ENCODE data around the gene GAMT.

Gene GAMT

DNA sequence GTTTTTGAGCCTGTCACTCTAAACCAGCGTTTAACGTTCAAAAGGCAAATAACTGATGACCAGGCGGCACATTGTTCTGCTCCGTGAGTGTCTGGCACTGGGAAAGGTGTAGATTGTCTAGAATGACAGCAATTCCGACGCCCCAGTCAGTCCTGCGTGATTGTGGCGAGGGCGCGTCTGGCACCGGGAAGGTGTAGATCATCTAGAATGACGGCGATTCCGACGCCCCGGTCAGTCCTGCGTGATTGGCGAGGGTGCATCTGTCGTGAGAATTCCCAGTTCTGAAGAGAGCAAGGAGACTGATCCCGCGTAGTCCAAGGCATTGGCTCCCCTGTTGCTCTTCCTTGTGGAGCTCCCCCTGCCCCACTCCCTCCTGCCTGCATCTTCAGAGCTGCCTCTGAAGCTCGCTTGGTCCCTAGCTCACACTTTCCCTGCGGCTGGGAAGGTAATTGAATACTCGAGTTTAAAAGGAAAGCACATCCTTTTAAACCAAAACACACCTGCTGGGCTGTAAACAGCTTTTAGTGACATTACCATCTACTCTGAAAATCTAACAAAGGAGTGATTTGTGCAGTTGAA is 43.7 kb downstream of the GAMT start:
- Histone ChIP-seq H3K27ac (no peak overlapping the region), H3K4me3 (ENCODE audit: low read depth, low read length) (no peak overlapping the region), H3K36me3 (replicated peaks) (peaks cover 22% of the 10 kb centered on the region), H3K27me3 (replicated peaks) (no peaks in the 10 kb centered on the region)
- in situ Hi-C loops (cut with HindIII; ENCODE audit: low pct_ligation_motif_present, low sequenced_read_pairs), result no loop called here
- no peak for TF ChIP-seq CTCF (IDR thresholded peaks at IDR 0.05; ENCODE audit: low read depth, low read length, missing control alignments)
- DNase-seq, result no peak

- in situ Hi-C loops (cut with HindIII; ENCODE audit: low pct_ligation_motif_present, low sequenced_read_pairs), result no loop called here
- TF ChIP-seq CTCF (IDR thresholded peaks at IDR 0.05; ENCODE audit: low read depth, low read length, missing control alignments), result no peak
- DNase-seq, result no peak
- H3K4me3 ChIP-seq (ENCODE audit: low read depth, low read length), result no peak overlapping the region
- no peaks in the 10 kb centered on the region for H3K27me3 ChIP-seq (replicated peaks)
- peaks cover 16% of the 10 kb centered on the region for H3K36me3 ChIP-seq (replicated peaks)
- H3K27ac ChIP-seq, result no peak overlapping the region
Measured at GRCh38 chr19:1356508-1356865, 44.9 kb downstream of the GAMT start.

GRCh38 chr19:1355568-1356507 is 45.5 kb downstream of the GAMT start:
- in situ Hi-C loops (cut with HindIII; ENCODE audit: low pct_ligation_motif_present, low sequenced_read_pairs), result no loop called here
- Histone ChIP-seq H3K4me3 (ENCODE audit: low read depth, low read length) (peak overlapping the region; percentile 84), H3K27me3 (replicated peaks) (no peaks in the 10 kb centered on the region), H3K27ac (no peak overlapping the region), H3K36me3 (replicated peaks) (peaks cover 16% of the 10 kb centered on the region)
- no peak for TF ChIP-seq CTCF (IDR thresholded peaks at IDR 0.05; ENCODE audit: low read depth, low read length, missing control alignments)
- no peak for DNase-seq

DNA sequence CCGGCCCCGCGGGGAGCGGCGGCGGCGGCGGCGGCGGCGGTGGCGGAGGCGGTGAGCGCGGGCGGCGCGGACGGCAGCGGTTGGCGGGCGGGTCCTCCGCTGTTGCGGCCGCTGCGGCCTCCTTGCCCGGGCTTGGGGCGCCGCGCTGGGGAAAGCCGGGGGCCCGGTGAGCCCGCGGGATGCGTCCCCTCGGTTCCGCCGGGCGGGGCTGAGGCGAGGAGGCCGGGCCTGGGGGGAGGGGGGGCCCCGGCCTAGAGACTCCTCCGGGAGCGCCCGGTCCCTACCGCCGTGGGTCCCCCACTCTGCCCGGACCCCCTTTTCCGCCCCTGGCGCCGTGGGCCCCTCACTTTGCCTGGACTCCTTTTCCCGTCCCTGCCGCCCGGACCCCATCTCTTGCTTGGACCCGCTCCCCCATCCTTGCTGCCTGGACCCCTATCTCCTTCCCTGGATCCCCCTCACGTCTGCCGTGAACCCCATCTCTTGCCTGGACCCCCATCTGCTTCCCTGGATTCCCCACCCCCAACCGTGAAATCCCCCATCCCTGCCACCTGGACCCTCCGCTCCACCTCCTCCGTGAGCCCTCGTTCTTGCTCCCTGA is 46.3 kb downstream of the GAMT start:
- in situ Hi-C loops (cut with HindIII; ENCODE audit: low pct_ligation_motif_present, low sequenced_read_pairs), result no loop called here
- Histone ChIP-seq H3K27me3 (replicated peaks) (no peaks in the 10 kb centered on the region), H3K27ac (no peak overlapping the region), H3K4me3 (ENCODE audit: low read depth, low read length) (peak overlapping the region; percentile 84), H3K36me3 (replicated peaks) (peaks cover 11% of the 10 kb centered on the region)
- no peak for DNase-seq
- TF ChIP-seq CTCF (IDR thresholded peaks at IDR 0.05; ENCODE audit: low read depth, low read length, missing control alignments), result no peak

DNA sequence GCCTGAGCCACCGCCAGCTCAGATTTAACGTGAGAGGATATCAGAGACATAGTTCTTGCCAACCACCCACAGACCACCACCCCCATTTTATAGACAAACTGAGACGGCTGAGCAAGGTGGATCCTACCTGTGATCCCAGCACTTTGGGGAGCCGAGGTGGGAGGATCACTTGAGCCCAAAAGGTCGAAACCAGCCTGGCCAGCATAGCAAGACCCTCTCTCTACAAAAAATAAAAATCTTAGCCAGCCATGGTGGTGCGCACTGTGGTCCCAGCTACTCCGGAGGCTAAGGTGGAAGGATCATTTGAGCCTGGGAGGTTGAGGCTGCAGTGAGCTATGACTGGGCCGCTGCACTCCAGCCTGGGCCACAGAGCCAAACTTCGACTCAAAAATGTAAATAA is 48.2 kb downstream of the GAMT start:
- H3K27ac ChIP-seq, result no peak overlapping the region
- no peak for DNase-seq
- no peak for TF ChIP-seq CTCF (IDR thresholded peaks at IDR 0.05; ENCODE audit: low read depth, low read length, missing control alignments)

More for the DNA sequence above, 48.2 kb downstream of the GAMT start:
- Histone ChIP-seq H3K36me3 (replicated peaks) (peaks cover 5% of the 10 kb centered on the region), H3K27me3 (replicated peaks) (no peaks in the 10 kb centered on the region), H3K4me3 (ENCODE audit: low read depth, low read length) (no peak overlapping the region)
- in situ Hi-C loops (cut with HindIII; ENCODE audit: low pct_ligation_motif_present, low sequenced_read_pairs), result no loop called here

All from brain microvascular endothelial cell (primary cell).